CD4-positive, alpha-beta T cell treated with Interleukin-6 at 100 ng/mL for 8 hours (primary cell): Measurements from ENCODE around the gene TPM2.

ENCODE experiments used
- DNase-seq: peaks from one replicate; pipeline ENCODE4 v3.0.0-alpha.2; 2020; ENCODE audit warnings: mixed read lengths, low spot score

TPM2 gene

GRCh38 chr9:35696520-35697215, 6.9 kb upstream of the TPM2 start:
- peak; percentile 60 for DNase-seq

GRCh38 chr9:35695943-35696401, 6.2 kb upstream of the TPM2 start:
- DNase-seq, result no peak

- no peak for DNase-seq
Observed at GRCh38 chr9:35691757-35692301, 2.1 kb upstream of the TPM2 start.

- DNase-seq, result no peak
Observed at GRCh38 chr9:35691334-35691650, 1.6 kb upstream of the TPM2 start.

GRCh38 chr9:35690614-35691333, 1.0 kb upstream of the TPM2 start:
- DNase-seq, result peak; percentile 31

GRCh38 chr9:35690294-35690613, 529 bp upstream of the TPM2 start:
- DNase-seq, result no peak

- no peak for DNase-seq
Observed at GRCh38 chr9:35688558-35689541, 875 bp downstream of the TPM2 start.

GRCh38 chr9:35687972-35688557, 1.7 kb downstream of the TPM2 start:
- no peak for DNase-seq

GRCh38 chr9:35687306-35687705, 2.4 kb downstream of the TPM2 start:
- no peak for DNase-seq

- no peak for DNase-seq
Observed at GRCh38 chr9:35686222-35687203, 3.2 kb downstream of the TPM2 start.

GRCh38 chr9:35685506-35685905, 4.2 kb downstream of the TPM2 start:
- no peak for DNase-seq

- DNase-seq, result no peak
Observed at GRCh38 chr9:35684921-35685320, 4.8 kb downstream of the TPM2 start.

GRCh38 chr9:35683323-35683722, 6.4 kb downstream of the TPM2 start:
- no peak for DNase-seq

GRCh38 chr9:35682520-35683315, 7.0 kb downstream of the TPM2 start:
- no peak for DNase-seq

- no peak for DNase-seq
Observed at GRCh38 chr9:35682051-35682450, 7.7 kb downstream of the TPM2 start.

GRCh38 chr9:35681341-35682002, 8.3 kb downstream of the TPM2 start:
- no peak for DNase-seq

- DNase-seq, result no peak
Observed at GRCh38 chr9:35680331-35681105, 9.2 kb downstream of the TPM2 start.

GRCh38 chr9:35679766-35680330, 9.9 kb downstream of the TPM2 start:
- DNase-seq, result no peak
